GM21515 (cell line): ENCODE data around the gene BTF3L4.
"Not testable (repeated sequence)": the region's sequence is repeated elsewhere in the genome, so short reads cannot be mapped to it uniquely, and the experiment has no call there.

Source experiments
- ATAC-seq: cut with Tn5 transposase; IDR thresholded peaks from one replicate; pipeline ENCODE4 v1.9.1; 2021; ENCODE audit not compliant: unreplicated experiment

Gene BTF3L4

GRCh38 chr1:52055066-52055865, 829 bp upstream of the BTF3L4 start, which contains the start of gene TXNDC12:
Gene TXNDC12, minus strand, starts transcription at chr1:52055191. Its CDS starts 95 bp downstream, at chr1:52055096.
- peak; percentile 43 for ATAC-seq

- ATAC-seq: no peak
Observed at GRCh38 chr1:52055866-52056162, 281 bp upstream of the BTF3L4 start.

- peak; percentile 41 for ATAC-seq
Observed at GRCh38 chr1:52056937-52057231, 789 bp downstream of the BTF3L4 start.

GRCh38 chr1:52057255-52057654, 1.2 kb downstream of the BTF3L4 start:
- no peak for ATAC-seq

GRCh38 chr1:52057876-52058415, 1.9 kb downstream of the BTF3L4 start:
- no peak for ATAC-seq

- no peak for ATAC-seq
Observed at GRCh38 chr1:52059321-52059720, 3.2 kb downstream of the BTF3L4 start.

- ATAC-seq: no peak
Observed at GRCh38 chr1:52059888-52060287, 3.8 kb downstream of the BTF3L4 start.

GRCh38 chr1:52060822-52061221, 4.7 kb downstream of the BTF3L4 start:
- ATAC-seq: no peak

- ATAC-seq: no peak
Observed at GRCh38 chr1:52063192-52063591, 7.1 kb downstream of the BTF3L4 start.

GRCh38 chr1:52070704-52071103, 14.6 kb downstream of the BTF3L4 start:
- ATAC-seq: no peak

- no peak for ATAC-seq
Observed at GRCh38 chr1:52072291-52072690, 16.2 kb downstream of the BTF3L4 start.

GRCh38 chr1:52077277-52077676, 21.2 kb downstream of the BTF3L4 start:
- not testable (repeated sequence) for ATAC-seq

- no peak for ATAC-seq
Observed at GRCh38 chr1:52080014-52080415, 23.9 kb downstream of the BTF3L4 start.

GRCh38 chr1:52087892-52088291, 31.8 kb downstream of the BTF3L4 start:
- not testable (repeated sequence) for ATAC-seq

- ATAC-seq: not testable (repeated sequence)
Observed at GRCh38 chr1:52094300-52094699, 38.2 kb downstream of the BTF3L4 start.

- no peak for ATAC-seq
Observed at GRCh38 chr1:52096216-52096615, 40.1 kb downstream of the BTF3L4 start.

- ATAC-seq: no peak
Observed at GRCh38 chr1:52098139-52098871, 42.2 kb downstream of the BTF3L4 start.

GRCh38 chr1:52102336-52103013, 46.4 kb downstream of the BTF3L4 start:
- ATAC-seq: no peak

- no peak for ATAC-seq
Observed at GRCh38 chr1:52111492-52111891, 55.4 kb downstream of the BTF3L4 start.

- ATAC-seq: no peak
Observed at GRCh38 chr1:52112489-52112888, 56.4 kb downstream of the BTF3L4 start.

- no peak for ATAC-seq
Observed at GRCh38 chr1:52119301-52120079, 63.4 kb downstream of the BTF3L4 start.
